NCI-H524 (cell line): ENCODE data around the gene SLC5A5.

Experiments
- DNase-seq, 2 experiments: peaks; one replicate each; lab custom pipeline; 2025; lab: John Stamatoyannopoulos, UW

SLC5A5 gene

GRCh38 chr19:17847538-17848366 lies 24.0 kb upstream of the SLC5A5 start, which contains the start of gene JAK3:
Gene JAK3, minus strand, starts transcription at chr19:17847982. Its CDS starts 3,565 bp downstream, at chr19:17844417.
- peak; percentile 57 to 71 for DNase-seq

DNA sequence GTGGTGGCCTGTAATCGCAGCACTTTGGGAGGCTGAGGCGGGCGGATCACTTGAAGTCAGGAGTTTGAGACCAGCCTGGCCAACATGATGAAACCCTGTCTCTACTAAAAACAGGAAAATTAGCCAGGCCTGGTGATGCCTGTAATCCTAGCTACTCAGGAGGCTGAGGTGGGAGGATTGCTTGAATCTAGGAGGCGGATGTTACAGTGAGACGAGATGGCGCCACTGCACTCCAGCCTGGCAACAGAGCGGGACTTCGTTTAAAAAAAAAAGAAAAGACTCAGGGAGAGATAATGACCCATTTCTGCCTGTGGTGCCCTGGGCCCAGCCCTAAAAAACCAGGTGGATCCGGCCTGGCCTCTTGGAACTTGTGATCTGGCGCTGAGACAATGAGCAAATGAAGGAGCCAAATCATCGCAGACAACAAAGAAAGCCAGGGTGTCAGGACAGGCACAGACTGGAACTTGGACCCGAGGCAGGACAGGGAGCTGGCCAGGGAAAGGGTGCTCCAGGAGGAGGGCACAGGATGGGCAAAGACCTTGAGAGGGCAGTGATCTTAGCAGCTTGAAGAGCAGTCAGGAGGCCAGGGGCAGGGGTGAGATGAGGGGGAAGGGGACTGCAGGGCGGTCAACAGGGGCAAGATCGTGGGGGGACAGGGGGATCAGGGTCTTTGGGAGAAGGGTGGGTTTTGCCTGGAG lies 23.0 kb upstream of the SLC5A5 start:
- no peak for DNase-seq

DNA sequence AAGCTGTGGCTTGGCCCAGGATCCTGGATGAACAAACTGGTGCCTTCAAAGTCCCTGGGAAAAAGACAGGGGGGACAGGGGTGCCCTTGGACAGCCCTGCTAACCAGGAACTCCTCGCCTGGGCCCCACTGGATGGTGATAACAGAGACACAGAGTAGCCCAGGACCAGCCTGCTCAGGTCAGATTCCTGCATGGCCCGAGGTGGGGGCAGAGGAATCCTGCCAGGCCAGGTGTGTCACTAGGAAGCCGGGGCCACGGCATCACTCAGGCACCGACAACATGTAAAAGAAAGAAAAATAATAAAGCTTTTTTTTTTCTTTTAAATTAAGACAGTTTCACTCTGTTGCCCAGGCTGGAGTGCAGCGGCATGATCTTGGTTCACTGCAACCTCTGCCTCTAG lies 17.7 kb upstream of the SLC5A5 start:
- DNase-seq: no peak

DNA sequence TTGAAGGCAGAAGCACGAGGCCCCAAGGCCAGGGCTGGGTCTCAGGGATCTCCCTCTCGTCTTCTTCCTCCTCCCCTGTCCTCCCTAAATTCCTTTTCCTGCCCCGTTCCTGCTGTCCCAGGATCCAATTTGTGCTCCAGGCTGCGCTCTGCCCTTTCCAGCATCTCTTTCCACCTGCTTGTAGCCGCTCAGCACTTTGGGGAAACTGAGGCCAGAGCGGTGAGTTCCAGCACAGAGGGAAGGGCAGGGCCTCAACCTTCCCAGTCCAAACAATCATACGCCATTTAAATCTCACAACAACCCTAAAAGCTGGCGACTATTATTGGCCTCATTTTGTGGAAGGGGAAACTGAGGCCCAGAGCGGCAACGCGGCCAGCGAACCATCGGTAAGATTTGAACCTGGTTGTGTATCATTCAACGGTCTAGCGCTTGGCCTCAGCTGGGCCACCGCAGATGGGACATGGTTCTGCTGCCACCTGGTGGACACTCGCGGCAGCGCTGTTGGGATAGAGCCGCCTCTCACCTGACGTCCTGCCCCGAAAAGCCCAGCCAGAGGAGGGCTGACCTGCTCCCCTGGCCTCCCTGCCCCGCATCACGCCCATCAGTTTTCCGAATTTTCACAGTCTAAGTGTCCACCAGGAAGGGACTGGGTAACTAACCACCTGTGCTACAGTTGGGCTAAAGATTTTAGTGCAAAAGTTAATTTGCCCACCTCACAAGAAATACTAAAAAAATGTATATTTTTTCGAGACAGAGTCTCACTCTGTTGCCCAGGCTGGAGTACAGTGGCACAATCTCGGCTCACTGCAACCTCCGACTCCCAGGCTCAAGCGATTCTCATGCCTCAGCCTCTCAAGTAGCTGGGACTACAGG lies 16.2 kb upstream of the SLC5A5 start:
- DNase-seq: peak; percentile 39 to 76

GRCh38 chr19:17859533-17860330 lies 12.0 kb upstream of the SLC5A5 start, which contains the start of gene RPL18A:
Gene RPL18A, plus strand, starts transcription at chr19:17859910. Its CDS starts 47 bp downstream, at chr19:17859957.
- peak; percentile 100 for DNase-seq

- DNase-seq: no peak
These were observed 11.3 kb upstream of the SLC5A5 start for GRCh38 chr19:17860331-17860992.

- no peak for DNase-seq
These were observed 10.8 kb upstream of the SLC5A5 start for GRCh38 chr19:17860993-17861360.

DNA sequence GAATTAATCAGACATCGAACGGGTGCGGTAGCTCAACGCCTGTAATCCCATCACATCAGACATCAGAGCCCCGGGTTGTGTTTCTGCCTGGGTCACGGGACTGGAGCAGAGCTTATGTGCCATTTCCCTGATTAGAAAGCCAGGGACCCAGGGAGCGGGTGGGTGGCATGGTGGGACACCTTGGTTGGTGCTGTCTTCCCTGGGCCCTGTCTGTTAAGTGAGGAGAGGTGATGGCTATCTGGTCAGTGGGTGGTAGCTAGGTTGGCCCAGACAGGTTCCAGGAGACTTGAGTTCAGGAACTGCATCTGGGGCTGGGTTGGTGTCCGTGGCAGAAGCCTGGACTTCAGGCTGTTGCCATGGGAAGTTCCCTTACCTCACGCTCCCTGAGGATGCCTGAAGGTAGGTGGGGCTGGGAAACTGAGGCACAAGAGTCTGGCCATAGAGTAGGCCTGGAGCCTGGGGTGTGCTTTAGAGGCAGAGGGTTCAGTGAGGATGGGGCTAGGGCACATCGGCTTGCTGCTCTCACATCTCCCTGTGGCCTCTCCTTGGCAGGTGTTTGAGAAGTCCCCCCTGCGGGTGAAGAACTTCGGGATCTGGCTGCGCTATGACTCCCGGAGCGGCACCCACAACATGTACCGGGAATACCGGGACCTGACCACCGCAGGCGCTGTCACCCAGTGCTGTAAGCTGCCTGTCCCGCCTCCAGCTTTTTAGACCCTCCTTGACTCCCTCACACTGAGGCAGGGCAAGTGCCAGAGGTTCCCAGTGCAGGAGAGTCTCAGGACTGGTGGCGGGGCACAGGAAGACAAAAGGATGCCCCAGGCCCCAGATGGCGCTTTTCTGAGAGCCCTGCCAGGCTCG lies 10.0 kb upstream of the SLC5A5 start:
- DNase-seq: no peak

DNA sequence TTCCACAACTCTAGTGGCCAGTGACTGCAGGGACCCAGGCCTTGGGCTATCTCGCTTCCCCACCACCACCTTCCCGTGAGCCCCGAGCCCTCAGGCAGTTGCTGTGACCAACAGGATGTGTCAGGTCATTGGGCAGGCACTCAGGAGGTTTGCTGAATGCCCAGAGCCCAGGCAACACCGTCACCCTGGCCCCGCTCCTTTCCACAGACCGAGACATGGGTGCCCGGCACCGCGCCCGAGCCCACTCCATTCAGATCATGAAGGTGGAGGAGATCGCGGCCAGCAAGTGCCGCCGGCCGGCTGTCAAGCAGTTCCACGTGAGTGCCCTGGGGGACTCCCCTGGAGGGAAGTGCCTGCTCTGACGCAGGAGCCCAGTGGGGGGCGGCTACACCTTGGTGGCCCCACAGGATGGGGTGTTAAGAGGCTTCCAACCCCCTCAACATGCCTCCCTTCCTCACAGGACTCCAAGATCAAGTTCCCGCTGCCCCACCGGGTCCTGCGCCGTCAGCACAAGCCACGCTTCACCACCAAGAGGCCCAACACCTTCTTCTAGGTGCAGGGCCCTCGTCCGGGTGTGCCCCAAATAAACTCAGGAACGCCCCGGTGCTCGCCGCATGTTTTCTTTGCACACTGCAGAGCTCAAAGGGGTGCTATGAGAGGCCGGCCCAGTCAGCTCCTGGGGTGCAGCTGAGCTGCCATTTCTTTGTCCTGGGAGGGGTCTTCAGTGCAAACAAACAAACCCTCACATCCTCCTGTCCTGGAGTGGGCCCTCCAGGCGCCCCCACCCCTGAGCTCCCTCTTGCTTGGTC lies 8.8 kb upstream of the SLC5A5 start:
- no peak for DNase-seq

DNA sequence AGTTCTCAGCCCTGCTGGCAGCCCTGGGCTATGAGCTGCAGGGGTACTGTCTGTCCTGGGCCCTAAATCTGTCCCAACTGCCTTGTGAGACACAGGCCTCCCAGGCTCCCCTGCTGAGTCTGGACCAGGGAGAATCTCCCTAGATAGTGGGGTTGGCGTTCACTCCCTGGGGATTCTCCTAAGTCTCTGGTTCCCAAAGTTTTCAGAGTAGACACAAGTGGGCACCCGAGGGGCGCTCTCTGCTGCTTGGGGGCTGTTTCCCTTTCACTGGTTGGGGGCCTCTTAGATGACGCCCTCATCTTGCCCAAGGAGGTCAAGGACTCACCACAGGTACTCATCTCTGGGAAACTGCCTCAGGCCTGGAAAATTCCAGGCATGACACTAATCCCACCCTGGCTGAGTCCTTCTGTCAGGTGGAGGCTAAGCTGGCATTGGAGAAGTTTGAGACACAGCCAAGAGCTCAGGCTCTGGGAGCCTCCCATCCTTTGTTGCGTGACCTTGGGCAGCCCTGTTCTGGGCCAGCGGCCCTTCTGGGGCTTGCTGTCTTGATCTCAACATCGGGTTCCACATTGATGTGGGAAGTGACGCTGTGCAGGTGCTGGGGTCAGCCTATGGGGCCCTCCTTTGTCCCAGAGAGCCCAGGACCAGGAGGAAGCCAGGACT lies 8.1 kb upstream of the SLC5A5 start:
- peak in 1 of 2 experiments; percentile 51 for DNase-seq

- no peak for DNase-seq
These were observed 6.1 kb upstream of the SLC5A5 start for GRCh38 chr19:17865364-17866311.

GRCh38 chr19:17866312-17866963 lies 5.3 kb upstream of the SLC5A5 start:
- no peak for DNase-seq

DNA sequence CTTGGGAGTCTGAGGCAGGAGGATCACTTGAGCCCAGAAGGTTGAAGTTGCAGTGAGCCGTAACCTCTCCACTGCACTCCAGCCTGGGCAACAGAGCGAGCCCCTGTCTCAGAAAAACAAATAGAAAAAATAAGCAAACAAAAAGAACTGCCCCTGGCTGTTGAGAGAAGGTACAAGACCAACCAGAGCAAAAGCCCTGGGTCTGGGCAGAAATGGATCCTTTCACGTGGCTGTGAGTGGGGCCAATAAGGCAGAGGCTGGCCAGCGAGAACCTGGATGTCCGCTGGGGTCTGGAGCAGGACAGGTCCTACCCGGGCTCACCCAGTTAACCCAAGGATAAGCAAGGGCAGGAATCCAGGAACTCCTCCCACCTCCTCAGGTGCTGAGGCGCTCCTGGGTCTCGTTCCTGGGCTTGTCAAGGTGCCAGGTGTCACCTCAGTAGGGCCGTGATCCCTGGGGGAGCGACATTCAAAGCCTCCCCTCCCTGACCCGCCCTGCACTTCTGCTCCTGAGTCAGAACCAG lies 4.7 kb upstream of the SLC5A5 start:
- DNase-seq: no peak

DNA sequence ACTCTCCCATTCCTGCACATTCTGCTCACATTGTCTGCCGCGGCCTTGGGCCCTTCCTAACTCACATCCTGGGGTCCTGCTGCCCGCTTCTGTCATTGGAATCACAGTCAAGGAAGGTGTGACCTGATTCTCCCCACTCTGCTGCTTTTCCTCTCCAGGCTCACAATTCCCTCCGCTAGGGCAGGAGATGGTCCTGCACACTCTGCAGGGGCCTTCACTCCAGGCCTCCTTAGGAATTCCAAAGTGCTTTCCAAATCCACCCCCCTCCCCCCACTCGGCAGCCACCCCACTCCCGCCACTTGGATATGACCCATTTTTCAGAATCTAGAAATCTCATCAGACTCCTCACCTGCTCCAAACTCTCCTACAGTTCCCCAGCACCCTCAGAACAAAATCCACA lies 3.1 kb upstream of the SLC5A5 start:
- no peak for DNase-seq

- DNase-seq: no peak
These were observed 2.6 kb upstream of the SLC5A5 start for GRCh38 chr19:17869114-17869608.
